Endometrial microvascular endothelial cells (primary cell): Measurements from ENCODE around the gene ECEL1. TPM values are rescaled to one million over a fixed set of nuclear protein-coding genes. Genes with fewer than 3 reads are reported as not detected.
"Not testable (repeated sequence)": the region's sequence is repeated elsewhere in the genome, so short reads cannot be mapped to it uniquely, and the experiment has no call there.

Experiments used
- in situ Hi-C: cut with HindIII; loops from 2 replicates; pipeline ENCODE4 v1.10.0; 2017; ENCODE audit warnings: low sequenced_read_pairs, low pct_unique_long_range_greater_than_20kb; ENCODE audit errors: inconsistent ontology term
- total RNA-seq: library from RNA; depleted of rRNA; stranded (reverse); fragments of >200 nt; gene quantifications from one replicate; pipeline ENCODE4 v1.2.3, GENCODE V29; 2015; ENCODE audit errors: inconsistent ontology term

The ECEL1 gene
- total RNA-seq, 1 donor from 2014 or later: not detected

GRCh38 chr2:232436381-232437194 is 51.0 kb downstream of the ECEL1 start:
- in situ Hi-C loops: no loop called here

GRCh38 chr2:232435805-232436204 is 51.8 kb downstream of the ECEL1 start:
- in situ Hi-C loops: no loop called here

- in situ Hi-C loops: no loop called here
Measured at GRCh38 chr2:232435375-232435648, 52.3 kb downstream of the ECEL1 start.

- in situ Hi-C loops: no loop called here
Measured at GRCh38 chr2:232434563-232435374, 52.9 kb downstream of the ECEL1 start.

- in situ Hi-C loops: no loop called here
Measured at GRCh38 chr2:232434091-232434490, 53.5 kb downstream of the ECEL1 start.

GRCh38 chr2:232433622-232434021 is 54.0 kb downstream of the ECEL1 start:
- in situ Hi-C loops: not testable (repeated sequence)

GRCh38 chr2:232432598-232433184 is 54.9 kb downstream of the ECEL1 start:
- in situ Hi-C loops: no loop called here

GRCh38 chr2:232431705-232432590 is 55.7 kb downstream of the ECEL1 start:
- in situ Hi-C loops: no loop called here

Other genes with a start within 250 kb of the ECEL1 start
- not detected for gene ALPP, start 109.1 kb downstream of the ECEL1 start, total RNA-seq
- gene ALPG, start 81.0 kb downstream of the ECEL1 start, total RNA-seq: not detected
- gene ALPI, start 31.7 kb downstream of the ECEL1 start, total RNA-seq: not detected
- gene PRSS56, start 32.6 kb upstream of the ECEL1 start, total RNA-seq: not detected
- gene CHRND, start 38.3 kb upstream of the ECEL1 start, total RNA-seq: not detected
- not detected for gene CHRNG, start 51.9 kb upstream of the ECEL1 start, total RNA-seq
- 1.7 TPM for gene TIGD1, start 62.7 kb upstream of the ECEL1 start, total RNA-seq
- gene EIF4E2, start 62.9 kb upstream of the ECEL1 start, total RNA-seq: 100 TPM
- gene EFHD1, start 145.8 kb upstream of the ECEL1 start, total RNA-seq: 0.19 TPM
- 41.4 TPM for gene GIGYF2, start 209.5 kb upstream of the ECEL1 start, total RNA-seq